Ectodermal cell (in vitro differentiated cells): ENCODE measurements around the gene CEP85L.

ENCODE experiments used
- H3K27ac ChIP-seq: 2 replicates; pipeline ENCODE4 v1.7.0; 2013; ENCODE audit warnings: mild to moderate bottlenecking, low read depth, low read length; ENCODE audit not compliant: insufficient read depth, poor library complexity, severe bottlenecking
- H3K27me3 ChIP-seq: 2 replicates; pipeline ENCODE4 v1.7.0; 2013; ENCODE audit warnings: mild to moderate bottlenecking, low read length; ENCODE audit not compliant: insufficient read depth, control insufficient read depth, poor library complexity, severe bottlenecking
- H3K36me3 ChIP-seq: one replicate; pipeline ENCODE4 v1.7.0; 2013; ENCODE audit warnings: low read length; ENCODE audit not compliant: control insufficient read depth, insufficient read depth
- H3K4me1 ChIP-seq: one replicate; pipeline ENCODE4 v1.7.0; 2013; ENCODE audit warnings: low read length; ENCODE audit not compliant: control insufficient read depth, insufficient read depth
- H3K4me3 ChIP-seq: 2 replicates; pipeline ENCODE4 v1.7.0; 2013; ENCODE audit warnings: low read depth, low read length, control low read depth; ENCODE audit not compliant: insufficient read depth
- H3K9me3 ChIP-seq: 2 replicates; pipeline ENCODE4 v1.7.0; 2013; ENCODE audit warnings: mild to moderate bottlenecking, low read length, moderate library complexity; ENCODE audit not compliant: control insufficient read depth
- WGBS, 2 experiments: methylation state at CpG; one replicate each; pipeline ENCODE4 v1.1.7; 2013; ENCODE audit warnings: missing lambda C conversion rate in 2 of 2; 5-methylcytosine and 5-hydroxymethylcytosine counted together

Gene CEP85L

DNA sequence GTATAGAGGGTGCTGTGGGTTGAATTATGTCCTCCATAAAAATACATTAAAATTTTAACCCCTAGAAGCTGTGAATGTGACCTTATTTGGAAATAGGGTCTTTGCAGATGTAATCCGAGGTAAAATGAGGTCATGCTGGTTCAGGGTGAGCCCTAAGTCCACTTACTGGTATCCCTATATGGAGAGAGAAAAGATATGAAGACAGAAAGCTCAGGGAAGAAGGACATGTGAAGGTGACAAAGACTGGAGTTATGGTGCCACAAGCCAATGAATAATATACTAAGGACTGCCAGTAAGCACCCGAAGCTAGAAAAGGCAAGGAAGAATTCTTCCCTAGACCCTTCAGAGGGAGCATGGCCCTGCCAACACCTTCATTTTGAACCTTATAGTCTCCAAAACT lies 53.1 kb downstream of the CEP85L start:
- H3K36me3 ChIP-seq, result no peaks in the 10 kb centered on the region
- no peak overlapping the region for H3K4me3 ChIP-seq
- no peaks in the 10 kb centered on the region for H3K9me3 ChIP-seq
- no peaks in the 10 kb centered on the region for H3K27me3 ChIP-seq
- no peak overlapping the region for H3K27ac ChIP-seq
- H3K4me1 ChIP-seq, result no peaks in the 10 kb centered on the region
- WGBS, 2 experiments, result 85 to 92% methylated on average over 2 of the region's 2 CpGs

DNA sequence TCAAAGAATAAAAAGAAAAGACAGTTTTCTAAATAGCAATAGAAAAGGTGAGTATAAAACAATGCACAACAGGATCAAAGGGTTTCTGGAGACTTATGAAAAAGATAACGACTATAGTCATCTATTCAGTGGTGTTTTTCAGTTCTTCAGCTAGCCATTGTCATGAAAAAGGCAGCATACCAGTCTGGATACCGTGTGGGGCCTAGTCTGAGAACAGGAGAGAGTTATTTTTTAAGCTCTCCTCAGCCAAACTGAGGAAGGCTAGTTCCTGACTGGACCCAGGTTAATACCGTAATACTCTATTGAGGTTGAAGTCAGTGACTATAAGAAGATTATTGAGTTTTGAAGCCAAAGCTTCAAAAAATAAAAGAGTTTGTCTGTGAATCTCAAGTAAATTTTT lies 53.8 kb downstream of the CEP85L start:
- H3K27ac ChIP-seq, result no peak overlapping the region
- no peak overlapping the region for H3K4me3 ChIP-seq
- H3K4me1 ChIP-seq, result no peaks in the 10 kb centered on the region
- no peaks in the 10 kb centered on the region for H3K36me3 ChIP-seq
- no peaks in the 10 kb centered on the region for H3K27me3 ChIP-seq
- WGBS, 2 experiments, result 54 to 58% methylated on average over 3 of the region's 3 CpGs
- H3K9me3 ChIP-seq, result no peaks in the 10 kb centered on the region

GRCh38 chr6:118596774-118597320 lies 54.5 kb downstream of the CEP85L start:
- H3K36me3 ChIP-seq, result no peaks in the 10 kb centered on the region
- H3K9me3 ChIP-seq, result no peaks in the 10 kb centered on the region
- H3K27me3 ChIP-seq, result no peaks in the 10 kb centered on the region
- H3K27ac ChIP-seq, result no peak overlapping the region
- H3K4me1 ChIP-seq, result no peaks in the 10 kb centered on the region
- WGBS, 2 experiments, result 86 to 89% methylated on average over 5 of the region's 5 CpGs
- no peak overlapping the region for H3K4me3 ChIP-seq

GRCh38 chr6:118594877-118595276 lies 56.5 kb downstream of the CEP85L start:
- H3K4me1 ChIP-seq, result no peaks in the 10 kb centered on the region
- no peak overlapping the region for H3K4me3 ChIP-seq
- no peaks in the 10 kb centered on the region for H3K36me3 ChIP-seq
- no peak overlapping the region for H3K27ac ChIP-seq
- 87 to 90% methylated on average over 1 of the region's 1 CpG for WGBS, 2 experiments
- H3K9me3 ChIP-seq, result no peaks in the 10 kb centered on the region
- H3K27me3 ChIP-seq, result no peaks in the 10 kb centered on the region

DNA sequence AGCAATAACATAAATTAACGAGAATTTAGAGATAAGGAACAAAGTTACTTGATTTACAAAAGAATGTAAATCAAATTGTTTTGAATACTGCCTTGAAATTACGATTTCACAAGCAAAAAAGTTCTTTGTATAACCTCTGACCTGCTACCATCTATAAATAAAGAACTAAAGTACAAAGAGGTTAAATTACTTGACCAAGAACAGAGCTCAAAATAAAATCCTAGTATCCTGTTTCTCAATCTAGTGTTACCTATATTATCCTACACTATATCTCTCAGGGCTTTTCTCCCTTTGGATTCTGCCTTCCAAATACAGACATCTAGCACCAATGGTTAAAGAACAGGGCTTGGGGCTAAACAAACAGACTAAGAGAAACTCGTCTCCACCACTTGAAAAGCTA lies 59.5 kb downstream of the CEP85L start:
- no peaks in the 10 kb centered on the region for H3K36me3 ChIP-seq
- H3K27ac ChIP-seq, result no peak overlapping the region
- no peaks in the 10 kb centered on the region for H3K4me1 ChIP-seq
- no peak overlapping the region for H3K4me3 ChIP-seq
- H3K27me3 ChIP-seq, result no peaks in the 10 kb centered on the region
- WGBS, 2 experiments, result 67 to 83% methylated on average over 1 to 2 of the region's 3 CpGs
- no peaks in the 10 kb centered on the region for H3K9me3 ChIP-seq

DNA sequence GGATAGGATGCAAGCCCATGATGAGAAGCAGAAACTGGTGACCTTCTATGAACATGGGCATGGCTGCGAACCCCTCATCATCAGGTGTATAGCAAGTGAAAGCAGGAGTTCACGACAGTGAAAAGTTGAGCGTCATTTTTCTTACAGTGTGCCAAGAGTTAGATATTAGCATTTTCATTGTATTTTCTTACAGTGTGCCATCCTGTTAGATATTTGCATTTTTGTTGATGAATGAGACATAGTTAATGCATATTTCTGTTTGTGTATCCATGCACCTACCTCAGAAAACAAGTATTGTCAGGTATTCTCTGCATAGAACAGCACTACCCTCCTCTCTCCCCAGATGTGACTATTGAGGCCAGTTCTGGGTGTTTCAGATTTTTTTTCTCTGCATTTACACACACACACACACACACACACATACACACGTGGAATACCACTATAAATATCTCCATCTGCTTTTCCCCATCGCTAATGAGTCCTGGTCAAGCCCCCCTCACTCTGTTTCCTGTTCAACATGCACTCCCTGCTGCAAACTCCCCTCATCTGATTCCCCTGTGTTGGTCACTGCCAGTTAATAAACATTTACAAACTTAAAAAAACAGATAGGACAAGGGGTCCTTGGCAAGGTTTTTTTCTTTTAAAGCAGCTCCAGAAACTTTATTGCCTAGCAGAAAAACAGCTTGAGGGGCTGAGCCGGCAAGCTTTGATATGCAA lies 61.6 kb downstream of the CEP85L start:
- H3K4me3 ChIP-seq, result no peak overlapping the region
- H3K27me3 ChIP-seq, result no peaks in the 10 kb centered on the region
- H3K27ac ChIP-seq, result no peak overlapping the region
- 72 to 77% methylated on average over 6 of the region's 6 CpGs for WGBS, 2 experiments
- H3K9me3 ChIP-seq, result no peaks in the 10 kb centered on the region
- H3K36me3 ChIP-seq, result no peaks in the 10 kb centered on the region
- H3K4me1 ChIP-seq, result no peaks in the 10 kb centered on the region

DNA sequence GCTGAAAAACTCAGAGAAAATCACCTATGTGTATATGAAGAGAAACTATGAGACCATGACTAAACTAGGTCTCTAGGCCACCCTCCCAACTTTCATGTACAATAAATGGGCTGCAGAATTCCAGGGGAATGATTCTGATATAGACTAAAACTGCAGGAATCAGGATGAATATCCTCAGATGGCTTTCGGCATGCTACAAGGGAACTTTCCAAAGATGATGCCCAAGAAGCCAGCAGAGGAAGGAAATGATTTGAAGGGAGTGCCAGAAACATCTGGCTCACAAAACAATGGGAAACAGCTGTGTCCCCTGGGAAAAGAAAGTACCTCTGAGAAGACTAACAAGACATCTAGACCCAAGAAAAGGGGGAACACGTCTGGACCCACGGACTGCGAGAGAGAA lies 62.2 kb downstream of the CEP85L start:
- Histone ChIP-seq H3K27me3 (no peaks in the 10 kb centered on the region), H3K9me3 (no peaks in the 10 kb centered on the region), H3K4me1 (no peaks in the 10 kb centered on the region), H3K27ac (no peak overlapping the region), H3K36me3 (no peaks in the 10 kb centered on the region), H3K4me3 (no peak overlapping the region)
- WGBS, 2 experiments, result 96 to 98% methylated on average over 4 of the region's 4 CpGs

DNA sequence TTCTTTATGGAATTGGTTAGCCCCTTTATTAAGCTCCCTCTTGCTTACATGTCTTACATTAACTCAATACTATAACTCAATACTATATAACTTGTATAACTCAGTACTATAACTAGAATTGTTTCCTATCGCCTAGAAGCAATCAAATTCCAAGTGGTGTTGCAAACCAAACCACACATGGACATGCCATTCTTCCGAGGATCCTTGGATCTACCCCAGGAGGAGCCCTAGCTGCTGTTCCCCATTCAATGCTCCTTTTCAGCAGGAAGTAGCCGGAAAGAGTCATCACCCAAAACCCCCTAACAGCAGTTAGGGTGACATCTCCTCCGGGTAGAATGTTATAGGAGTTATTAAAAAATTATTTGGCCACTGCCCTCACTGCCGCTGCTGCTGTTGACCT lies 62.8 kb downstream of the CEP85L start:
- H3K9me3 ChIP-seq, result no peaks in the 10 kb centered on the region
- 91 to 98% methylated on average over 5 of the region's 5 CpGs for WGBS, 2 experiments
- H3K36me3 ChIP-seq, result no peaks in the 10 kb centered on the region
- H3K4me3 ChIP-seq, result no peak overlapping the region
- no peak overlapping the region for H3K27ac ChIP-seq
- H3K4me1 ChIP-seq, result no peaks in the 10 kb centered on the region
- H3K27me3 ChIP-seq, result no peaks in the 10 kb centered on the region

DNA sequence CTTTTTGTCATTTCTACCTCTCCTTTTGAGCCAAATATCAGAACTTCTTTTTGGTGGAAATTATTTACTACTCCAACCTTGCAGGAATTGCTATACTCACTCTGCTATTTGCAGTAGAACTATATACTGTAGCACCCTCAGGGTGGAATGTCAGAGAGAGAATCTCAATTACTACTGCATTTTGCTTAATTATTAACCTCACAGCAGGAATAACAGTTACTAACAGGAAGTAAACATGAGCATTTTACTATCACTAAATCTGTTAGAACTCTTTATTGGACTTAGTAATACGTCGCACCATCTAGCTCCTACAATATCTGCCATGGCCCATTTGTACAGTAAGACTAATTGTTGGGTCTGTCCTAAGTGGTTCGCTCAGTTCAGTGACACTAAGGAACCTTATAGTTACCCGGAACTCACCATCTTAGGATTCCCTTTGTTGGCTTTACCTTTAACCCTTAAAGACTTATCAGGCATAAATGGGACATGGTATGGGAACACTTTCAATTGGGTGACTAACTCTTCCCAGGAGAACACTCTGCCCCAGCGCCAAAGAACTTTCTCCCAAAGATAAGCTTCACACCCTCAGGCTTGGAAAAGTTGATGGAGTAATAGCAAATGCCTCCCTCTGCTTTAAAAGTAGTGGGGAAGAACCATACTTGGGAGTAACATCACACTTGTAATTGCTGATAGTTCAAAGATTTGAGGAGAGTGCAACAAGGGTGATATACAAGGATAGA lies 64.5 kb downstream of the CEP85L start:
- no peaks in the 10 kb centered on the region for H3K4me1 ChIP-seq

DNA sequence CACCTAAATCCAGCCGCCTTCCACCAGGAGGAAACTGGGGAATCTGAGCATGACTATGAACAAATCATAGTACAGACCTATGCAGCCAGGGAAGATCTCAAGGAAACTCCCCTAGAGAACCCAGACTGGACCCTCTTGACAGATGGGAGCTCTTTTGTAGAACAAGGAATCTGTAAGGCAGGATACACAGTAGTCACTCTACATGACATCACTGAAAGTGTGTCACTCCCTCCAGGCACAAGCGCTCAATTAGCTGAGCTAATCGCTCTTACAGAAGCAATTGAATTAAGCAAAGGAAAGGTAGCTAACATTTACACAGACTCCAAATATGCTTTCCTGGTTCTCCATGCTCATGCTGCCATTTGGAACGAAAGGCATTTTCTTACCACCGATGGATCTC lies 66.5 kb downstream of the CEP85L start:
- Histone ChIP-seq H3K9me3 (no peaks in the 10 kb centered on the region), H3K4me1 (no peaks in the 10 kb centered on the region), H3K27me3 (no peaks in the 10 kb centered on the region), H3K27ac (no peak overlapping the region), H3K4me3 (no peak overlapping the region), H3K36me3 (no peaks in the 10 kb centered on the region)
- WGBS, 2 experiments, result 91 to 96% methylated on average over 5 of the region's 5 CpGs

More for the DNA sequence above, 64.5 kb downstream of the CEP85L start:
- WGBS, 2 experiments, result 94 to 96% methylated on average over 5 of the region's 5 CpGs
- Histone ChIP-seq H3K27me3 (no peaks in the 10 kb centered on the region), H3K27ac (no peak overlapping the region), H3K4me3 (no peak overlapping the region), H3K36me3 (no peaks in the 10 kb centered on the region), H3K9me3 (no peaks in the 10 kb centered on the region)
